HepG2 (cell line): ENCODE data around the gene SLC9A1. TPM values are rescaled to one million over a fixed set of nuclear protein-coding genes. Genes with fewer than 3 reads are reported as not detected.

Experiments
- ATAC-seq: fragments of 200-7000 bp; cut with Tn5 transposase; 3 replicates; pipeline ENCODE4 v1.9.1; 2020; ENCODE audit warnings: mild to moderate bottlenecking, moderate library complexity
- BruUV-seq: library from RNA; stranded (reverse); fragments of 400-500 nt; replicated peaks from 2 replicates; lab custom pipeline; 2021; lab: Mats Ljungman, UMichigan
- CTCF ChIA-PET: fragments of 300-600 bp; formaldehyde crosslinking; extraction: SDS; loops from one replicate; lab custom pipeline; 2021; ENCODE audit warnings: low total read pairs, inconsistent platforms, low intra/inter-chr PET ratio; lab: Yijun Ruan, JAX
- POLR2A ChIA-PET: fragments of 350-600 bp; sonication (Branson Sonifier 250); formaldehyde crosslinking; loops from one replicate; lab custom pipeline; 2020; ENCODE audit warnings: antibody characterized with exemption, inconsistent platforms; lab: Yijun Ruan, JAX
- DNase-seq: peaks from one replicate; pipeline ENCODE4 v3.0.0-alpha.2; 2015; ENCODE audit warnings: low spot score
- FAIRE-seq: peaks from 3 replicates; lab custom pipeline; 2011; peaks lifted over from hg19 to GRCh38; lab: Jason Lieb, UNC
- H2AFZ ChIP-seq: one replicate; pipeline ENCODE4 v1.6.1; 2011; ENCODE audit warnings: low read length, inconsistent platforms
- H3K27ac ChIP-seq: fragments of 300-600 bp; 3 replicates; pipeline ENCODE4 v1.8.0; 2011; ENCODE audit warnings: mixed run types, mild to moderate bottlenecking, mixed read lengths, low read length, inconsistent platforms; ENCODE audit not compliant: insufficient read depth; ENCODE audit errors: extremely low read length
- H3K27me3 ChIP-seq, 2 experiments: fragments of 200-600 bp in 1 of 2; 2 replicates in 1 of 2; 3 replicates in 1 of 2; pipeline versions ENCODE4 v1.6.0 to v1.8.0; 2011; ENCODE audit warnings: low read length in 2 of 2, mild to moderate bottlenecking in 2 of 2, moderate library complexity in 2 of 2, inconsistent platforms in 1 of 2; ENCODE audit not compliant: insufficient read depth in 2 of 2, control insufficient read depth in 1 of 2
- H3K36me3 ChIP-seq, 2 experiments: fragments of 200-600 bp in 1 of 2; replicated peaks in 1 of 2; 2 replicates in 1 of 2; 3 replicates in 1 of 2; pipeline versions ENCODE4 v1.5.1 to v1.8.0; 2011; ENCODE audit warnings: low read length in 2 of 2, inconsistent platforms in 1 of 2; ENCODE audit not compliant: insufficient read depth in 2 of 2, control insufficient read depth in 1 of 2
- H3K4me1 ChIP-seq: 2 replicates; pipeline ENCODE4 v1.5.1; 2012; ENCODE audit warnings: low read length, inconsistent platforms; ENCODE audit not compliant: insufficient read depth
- H3K4me2 ChIP-seq: 2 replicates; pipeline ENCODE4 v1.6.0; 2011; ENCODE audit warnings: low read depth, low read length, inconsistent platforms
- H3K4me3 ChIP-seq, 3 experiments: fragments of 200-600 bp in 1 of 3; sonication (generic), shearing (Covaris generic) in 1 of 3; replicated peaks in 1 of 3; 2 replicates each; pipeline ENCODE4 v1.5.1; 2011 to 2016; ENCODE audit warnings: low read length in 3 of 3, inconsistent platforms in 2 of 3, low read depth in 2 of 3, mild to moderate bottlenecking in 2 of 3, control low read depth in 1 of 3, mixed read lengths in 1 of 3; ENCODE audit not compliant: insufficient read depth in 1 of 3
- H3K79me2 ChIP-seq: one replicate; pipeline ENCODE4 v1.6.1; 2011; ENCODE audit warnings: low read length, inconsistent platforms; ENCODE audit not compliant: insufficient read depth
- H3K9ac ChIP-seq: 2 replicates; pipeline ENCODE4 v1.6.0; 2011; ENCODE audit warnings: mild to moderate bottlenecking, low read depth, low read length, inconsistent platforms; ENCODE audit not compliant: insufficient read depth
- H3K9me3 ChIP-seq: 2 replicates; pipeline ENCODE4 v1.5.1; 2012; ENCODE audit warnings: mild to moderate bottlenecking, low read length
- H4K20me1 ChIP-seq: 2 replicates; pipeline ENCODE4 v1.6.0; 2011; ENCODE audit warnings: inconsistent platforms, mild to moderate bottlenecking, low read length, moderate library complexity; ENCODE audit not compliant: insufficient read depth
- MAF1 ChIP-seq: sonication (generic); formaldehyde crosslinking; IDR thresholded peaks from 2 replicates; pipeline ENCODE4 v1.5.0; 2020; ENCODE audit warnings: missing genetic modification reagents, borderline replicate concordance
- SNAPC4 ChIP-seq: sonication (generic); formaldehyde crosslinking; IDR thresholded peaks from 2 replicates; pipeline ENCODE4 v1.4.0; 2020; ENCODE audit warnings: mild to moderate bottlenecking, missing genetic modification reagents
- ZNF234 ChIP-seq: sonication (generic); formaldehyde crosslinking; conservative IDR thresholded peaks from 2 replicates; pipeline ENCODE4 v1.5.1; 2020; ENCODE audit warnings: mild to moderate bottlenecking, missing genetic modification reagents
- ZNF33A ChIP-seq: sonication (generic); formaldehyde crosslinking; IDR thresholded peaks from 2 replicates; pipeline ENCODE4 v1.5.1; 2020; ENCODE audit warnings: missing genetic modification reagents, mild to moderate bottlenecking, moderate library complexity, borderline replicate concordance
- whole genome bisulfite sequencing: methylation state at CpG from one replicate; pipeline ENCODE4 v1.1.6; 2017; ENCODE audit warnings: low lambda C conversion rate; 5-methylcytosine and 5-hydroxymethylcytosine counted together
- in situ Hi-C: cut with HindIII; loops from 2 replicates; pipeline ENCODE4 v1.10.0; 2017; ENCODE audit warnings: low pct_unique_long_range_greater_than_20kb; ENCODE audit not compliant: extremely low pct_ligation_motif_present
- intact Hi-C: fragments of 100-400 bp; cut with micrococcal nuclease; formaldehyde crosslinking; loops from one replicate; pipeline ENCODE4 v1.10.0; 2022; ENCODE audit not compliant: unreplicated experiment
- polyA plus RNA-seq, 8 experiments: library from polyadenylated mRNA; depleted of rRNA in 3 of 8; stranded (reverse) in 7 of 8; unstranded in 1 of 8; fragments of >200 nt; fragmentation: Illumina TruSeq in 4 of 8; extraction: Trizol in 4 of 8; gene quantifications; 2 replicates each; pipeline versions ENCODE4 v1.2.1 to v1.2.3, GENCODE V29; 2011 to 2016; ENCODE audit warnings: low read depth in 4 of 8, missing spikeins in 1 of 8, mixed read lengths in 1 of 8; ENCODE audit not compliant: insufficient read depth in 1 of 8
- total RNA-seq, 5 experiments: library from RNA; depleted of rRNA; stranded (reverse); fragments of >200 nt; fragmentation: Illumina TruSeq; extraction: Trizol; gene quantifications; 2 replicates each; pipeline ENCODE4 v1.2.3, GENCODE V29; 2016; ENCODE audit warnings: low read depth in 1 of 5

Gene SLC9A1
- total and polyA plus RNA-seq, 2 of the 13 experiments (the other 11 are each of a cell fraction or from before 2014, with no cell fraction given) = 1.4 to 2.9 TPM

DNA sequence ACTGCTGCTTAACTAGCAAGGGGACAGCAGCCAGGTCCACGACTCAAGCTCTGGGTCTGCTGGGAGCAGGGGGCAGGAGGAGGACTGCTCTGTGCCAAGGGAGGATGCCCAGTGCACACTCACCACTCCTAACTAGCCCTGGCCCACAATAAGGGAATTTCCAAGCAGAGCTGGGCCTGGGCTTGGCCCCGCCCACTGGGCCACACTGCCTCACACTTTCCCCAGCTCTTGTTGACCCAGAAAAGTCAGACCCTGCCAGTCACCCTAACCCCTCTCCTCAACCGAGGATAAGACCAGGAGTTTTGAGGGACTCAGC is 18.7 kb downstream of the SLC9A1 start:
- H3K27ac ChIP-seq = no peak overlapping the region
- no peaks in the 10 kb centered on the region for H3K27me3 ChIP-seq
- no TSS peak for BruUV-seq
- H4K20me1 ChIP-seq = no peaks in the 10 kb centered on the region
- H3K9me3 ChIP-seq = no peaks in the 10 kb centered on the region
- intact Hi-C loops (no loop called here), in situ Hi-C loops (no loop called here)
- CTCF ChIA-PET = no interaction called here
- POLR2A ChIA-PET = interaction anchor here (1.1 kb wide), 1 partner anchor 18 kb away, joined by 3 read pairs; the partner anchor contains the start of gene SLC9A1
- H3K79me2 ChIP-seq = no peaks in the 10 kb centered on the region
- H3K9ac ChIP-seq = no peak overlapping the region
- H3K4me1 ChIP-seq = peaks cover 26% of the 10 kb centered on the region
- no peaks in the 10 kb centered on the region for H3K36me3 ChIP-seq
- no peak overlapping the region for H3K4me2 ChIP-seq
- ATAC-seq = no peak
- no peak overlapping the region for H2AFZ ChIP-seq
- FAIRE-seq = no peak
- no CpG with 5 or more reads among the region's 3 CpGs for WGBS
- no peak for TF ChIP-seq MAF1 (CRISPR knock-in tag)
- TF ChIP-seq SNAPC4 (CRISPR knock-in tag) = no peak
- no peak for TF ChIP-seq ZNF33A (CRISPR knock-in tag)
- no peak for TF ChIP-seq ZNF234 (CRISPR knock-in tag)
- H3K4me3 ChIP-seq = no peak overlapping the region
- no peak for DNase-seq
